Stimulated activated CD4-positive, alpha-beta T cell treated with anti-CD3 and anti-CD28 coated beads, TNF-alpha, amount 100 ng/mL, for 48 hours (primary cell): ENCODE data around the gene PHRF1.
A peak's percentile ranks its signal among the peaks of the same experiment; 100 is the strongest.

ENCODE experiments used
- DNase-seq, 3 donors: peaks; one replicate each; pipeline ENCODE4 v3.0.0-alpha.2; 2020; ENCODE audit warnings: low read depth in 3 of 3

Gene PHRF1

GRCh38 chr11:539971-540481 lies 36.2 kb upstream of the PHRF1 start:
- no peak for DNase-seq

- DNase-seq = no peak
Observed at GRCh38 chr11:540583-541432, 35.5 kb upstream of the PHRF1 start.

GRCh38 chr11:541433-541885 lies 34.8 kb upstream of the PHRF1 start:
- no peak for DNase-seq

DNA sequence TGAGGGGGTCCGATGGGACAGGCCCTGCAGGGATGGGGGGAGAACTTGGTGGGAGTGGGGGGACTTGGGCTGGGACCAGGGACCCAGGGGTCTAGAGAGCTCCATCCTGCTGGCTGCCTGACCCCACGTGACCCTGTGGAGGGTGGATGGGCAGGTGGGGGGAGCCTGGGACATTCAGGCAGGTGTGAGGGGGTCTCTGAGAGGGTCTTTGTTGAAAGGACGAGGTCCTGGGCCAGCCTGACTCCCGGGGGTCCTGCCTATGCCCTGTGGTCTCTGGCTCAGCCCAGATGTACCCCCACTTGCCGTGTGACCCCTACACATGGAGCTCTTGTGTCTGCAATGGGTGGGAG lies 31.5 kb upstream of the PHRF1 start:
- no peak for DNase-seq

- DNase-seq = no peak
Observed at GRCh38 chr11:545171-545570, 31.1 kb upstream of the PHRF1 start.

GRCh38 chr11:548700-549603 lies 27.3 kb upstream of the PHRF1 start:
- DNase-seq = no peak

DNA sequence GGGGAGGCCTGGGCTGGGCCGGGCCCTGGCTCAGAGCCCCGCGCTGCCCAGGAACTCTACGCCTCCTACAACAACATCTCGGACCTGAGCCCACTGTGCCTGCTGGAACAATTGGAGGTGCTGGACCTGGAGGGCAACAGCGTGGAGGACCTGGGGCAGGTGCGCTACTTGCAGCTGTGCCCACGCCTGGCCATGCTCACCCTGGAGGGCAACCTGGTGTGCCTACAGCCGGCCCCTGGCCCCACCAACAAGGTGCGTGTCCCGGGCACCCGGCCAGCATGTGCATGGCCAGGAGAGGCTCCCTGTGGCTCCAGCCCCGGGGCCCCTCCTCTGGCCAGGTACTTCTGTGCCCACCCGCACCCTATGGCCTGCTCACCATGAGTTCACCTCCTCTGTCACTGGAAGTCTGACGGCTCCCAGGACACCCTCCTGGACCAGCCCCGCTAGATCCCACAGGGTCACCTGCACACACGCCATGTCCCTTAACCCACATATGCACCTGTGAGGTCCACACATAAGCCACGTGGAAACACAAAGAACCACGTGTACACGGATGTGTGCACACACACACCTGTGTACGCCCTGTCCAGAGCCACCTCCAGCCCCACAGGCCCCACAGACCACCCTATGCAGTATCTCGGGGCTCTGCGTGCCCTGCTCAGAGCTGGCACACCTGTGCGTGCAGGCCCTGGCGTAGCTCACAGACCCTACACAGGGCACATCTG lies 26.1 kb upstream of the PHRF1 start:
- no peak for DNase-seq

GRCh38 chr11:550746-551085 lies 25.6 kb upstream of the PHRF1 start:
- DNase-seq = no peak

GRCh38 chr11:551131-551530 lies 25.1 kb upstream of the PHRF1 start:
- no peak for DNase-seq

DNA sequence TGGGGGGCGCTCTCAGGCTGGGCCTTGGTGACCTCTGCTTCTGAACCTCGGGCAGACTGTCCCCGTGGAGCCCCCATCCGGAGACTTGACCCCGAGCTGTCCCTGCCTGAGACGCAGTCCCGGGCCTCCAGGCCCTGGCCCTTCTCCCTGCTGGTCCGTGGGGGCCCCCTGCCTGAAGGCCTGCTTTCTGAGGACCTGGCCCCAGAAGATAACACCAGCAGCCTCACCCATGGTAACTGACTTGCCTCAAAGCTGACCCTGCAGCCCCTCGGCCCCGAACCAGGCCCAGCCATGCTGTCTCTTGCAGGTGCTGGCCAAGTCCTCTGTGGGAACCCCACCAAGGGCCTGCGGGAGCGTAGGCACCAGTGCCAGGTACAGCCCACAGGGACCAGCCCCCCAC lies 24.7 kb upstream of the PHRF1 start:
- DNase-seq = no peak

DNA sequence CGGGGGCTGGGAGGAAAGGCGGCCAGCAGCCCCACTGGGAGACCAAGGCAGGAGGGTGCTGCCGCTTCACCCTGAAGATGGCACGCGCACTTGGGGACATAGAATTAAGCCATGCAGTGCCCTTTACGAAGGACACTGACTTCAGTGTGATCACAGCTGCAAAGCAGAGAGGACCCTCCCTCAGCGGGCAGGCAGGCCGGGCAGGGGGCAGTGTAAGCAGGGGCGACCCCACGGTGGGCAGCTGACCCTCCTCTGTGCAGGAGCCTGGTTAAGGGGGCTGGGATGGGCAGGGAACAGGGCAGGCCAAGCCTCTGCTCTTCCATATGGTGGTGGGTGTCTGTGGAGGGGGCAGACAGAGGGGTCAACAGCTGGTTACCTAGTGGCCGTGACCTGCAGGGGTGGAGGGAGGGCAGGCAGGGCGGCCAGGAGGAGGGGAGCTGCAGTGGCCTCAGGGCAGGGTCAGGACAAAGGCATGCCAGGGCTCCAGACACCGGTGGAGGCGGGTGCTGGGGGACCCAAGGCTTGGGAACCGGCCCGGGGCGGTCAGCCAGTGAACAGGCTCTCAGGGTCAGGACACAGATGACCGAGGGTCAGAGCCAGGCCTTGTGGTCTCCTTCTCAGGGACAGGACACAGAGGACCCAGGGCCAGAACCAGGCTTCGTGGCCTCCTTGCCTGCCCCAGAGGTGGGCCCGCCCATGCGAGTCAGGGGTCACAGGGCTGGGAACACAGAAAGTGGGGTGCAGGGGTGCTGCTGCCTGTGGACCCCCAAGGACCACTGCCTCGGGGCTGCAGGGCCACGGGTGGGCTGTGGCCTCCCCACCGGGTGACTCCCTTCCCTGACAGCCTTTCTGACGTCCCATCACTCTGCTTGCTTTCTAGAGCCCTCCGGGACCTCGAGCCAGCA lies 22.9 kb upstream of the PHRF1 start:
- no peak for DNase-seq

- DNase-seq = no peak
Observed at GRCh38 chr11:553988-554340, 22.3 kb upstream of the PHRF1 start.

DNA sequence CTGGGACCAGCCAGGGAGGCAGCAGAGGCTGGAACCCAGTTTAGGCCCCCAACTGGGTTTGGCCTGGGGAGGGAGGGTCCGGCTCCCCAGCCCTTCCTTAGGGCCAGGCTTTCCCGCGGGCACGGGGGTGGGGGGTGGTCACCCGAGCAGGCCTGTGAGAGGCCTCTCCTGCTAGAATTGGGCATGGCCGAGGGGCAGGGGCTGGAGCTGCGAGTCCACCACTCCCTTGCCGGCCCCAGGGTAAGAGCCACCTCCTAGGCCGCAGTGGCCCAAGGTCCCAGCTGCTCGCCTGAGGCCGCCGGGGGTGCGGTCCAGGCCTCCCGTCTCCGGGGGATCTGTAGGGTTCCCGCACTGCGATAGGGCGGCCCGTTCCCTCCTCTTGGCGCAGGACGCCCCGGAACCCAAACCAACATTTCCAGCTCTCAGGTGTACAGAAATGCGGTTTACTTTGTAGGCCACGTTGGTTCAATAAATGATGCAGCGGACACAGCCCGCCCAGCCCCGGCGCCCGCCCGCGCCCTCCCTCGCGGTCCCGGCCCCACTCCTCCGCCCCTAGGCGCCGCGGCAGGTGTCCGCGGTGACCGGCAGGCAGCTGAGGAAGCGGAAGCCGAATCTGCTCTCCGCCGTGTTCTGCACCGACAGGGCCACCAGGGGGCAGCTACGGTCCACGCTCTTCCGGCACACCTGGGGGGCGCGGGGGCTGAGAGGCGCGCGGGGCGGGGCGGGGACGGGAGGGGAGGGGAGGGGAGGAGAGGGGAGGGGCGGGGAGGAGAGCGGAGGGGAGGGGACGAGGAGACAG lies 21.6 kb upstream of the PHRF1 start:
- DNase-seq = peak in 2 of 3 donors; percentile 45 to 73

DNA sequence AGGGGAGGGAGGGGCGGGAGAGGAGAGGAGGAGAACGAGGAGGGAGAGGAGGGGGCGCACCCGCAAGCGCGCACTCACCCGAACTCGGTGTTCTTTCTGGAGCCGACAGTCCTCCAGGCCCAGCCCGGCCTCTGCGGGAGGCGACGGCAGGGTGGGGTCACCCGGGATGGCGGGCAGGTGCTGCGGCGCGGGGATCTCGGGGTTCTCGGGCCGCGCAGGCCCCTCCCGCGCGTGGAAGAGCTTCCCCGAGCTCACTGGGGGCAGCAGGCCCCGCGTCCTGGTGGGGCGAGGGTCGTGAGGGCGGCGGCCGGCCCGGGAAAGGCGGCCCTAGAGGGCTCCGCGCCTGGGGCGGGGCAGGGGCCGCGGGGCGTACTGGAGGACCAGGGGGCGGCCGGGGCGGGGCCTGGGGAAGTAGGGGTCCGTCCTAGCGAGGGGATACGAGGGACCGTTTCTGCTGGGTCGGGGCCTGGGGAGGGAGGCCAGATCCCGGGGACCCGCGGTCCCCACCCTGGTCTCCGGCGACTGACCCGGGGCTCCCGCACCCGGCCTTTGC lies 21.0 kb upstream of the PHRF1 start:
- no peak for DNase-seq

- DNase-seq = no peak
Observed at GRCh38 chr11:555780-556661, 20.2 kb upstream of the PHRF1 start.

- no peak for DNase-seq
Observed at GRCh38 chr11:556662-557256, 19.5 kb upstream of the PHRF1 start.

GRCh38 chr11:557328-558132 lies 18.7 kb upstream of the PHRF1 start:
- no peak for DNase-seq

GRCh38 chr11:558503-558902 lies 17.8 kb upstream of the PHRF1 start:
- no peak for DNase-seq
